ENCODE measurements around the gene GSC2.

The GSC2 gene

DNA sequence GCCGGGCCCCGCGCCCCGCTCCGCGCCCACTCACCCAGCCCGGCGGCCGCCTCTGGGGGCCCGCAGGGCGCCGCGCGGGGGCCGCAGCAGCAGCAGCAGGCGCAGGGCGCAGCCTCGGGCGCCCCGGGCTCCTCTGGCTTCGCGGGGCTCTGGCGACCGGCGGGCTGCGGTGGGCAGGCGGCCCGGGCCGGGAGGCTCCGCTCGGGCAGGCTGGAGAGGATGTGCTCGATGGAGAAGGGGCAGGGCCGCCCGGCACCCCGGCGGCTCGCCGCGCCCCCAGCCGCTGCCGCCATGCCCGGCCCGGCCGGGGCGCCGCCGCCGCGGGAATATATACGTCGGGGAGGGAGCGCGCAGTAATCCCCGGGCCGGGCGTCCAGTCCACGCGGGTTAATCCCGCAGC lies at the start of gene GSC2:
Gene GSC2, minus strand, starts transcription at position 302 of the 400 bp plus-strand sequence. Its CDS starts 9 bp downstream, at position 293.
- in situ Hi-C loops (cut with MboI; ENCODE audit: low sequenced_read_pairs) = no loop called here

DNA sequence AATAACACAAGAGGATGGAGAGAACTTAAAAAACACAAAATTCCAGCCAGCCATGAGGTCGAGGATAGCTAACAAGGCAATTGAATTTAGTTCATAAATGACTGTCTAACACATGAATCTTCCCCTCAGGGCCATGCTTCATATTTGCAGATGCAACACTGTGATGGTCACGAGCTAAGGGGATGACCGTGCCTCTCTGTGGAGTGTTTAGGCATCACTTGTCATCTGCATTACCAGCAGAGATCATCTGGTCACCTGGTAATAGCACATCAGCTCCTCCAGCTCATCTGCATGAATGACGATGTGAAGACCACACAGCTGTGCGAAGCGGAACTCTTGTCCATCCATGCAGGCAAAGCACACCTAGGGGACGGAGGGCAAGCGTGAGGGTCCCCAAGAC lies 49.4 kb upstream of the GSC2 start:
- in situ Hi-C loops (cut with MboI; ENCODE audit: low sequenced_read_pairs) = no loop called here

DNA sequence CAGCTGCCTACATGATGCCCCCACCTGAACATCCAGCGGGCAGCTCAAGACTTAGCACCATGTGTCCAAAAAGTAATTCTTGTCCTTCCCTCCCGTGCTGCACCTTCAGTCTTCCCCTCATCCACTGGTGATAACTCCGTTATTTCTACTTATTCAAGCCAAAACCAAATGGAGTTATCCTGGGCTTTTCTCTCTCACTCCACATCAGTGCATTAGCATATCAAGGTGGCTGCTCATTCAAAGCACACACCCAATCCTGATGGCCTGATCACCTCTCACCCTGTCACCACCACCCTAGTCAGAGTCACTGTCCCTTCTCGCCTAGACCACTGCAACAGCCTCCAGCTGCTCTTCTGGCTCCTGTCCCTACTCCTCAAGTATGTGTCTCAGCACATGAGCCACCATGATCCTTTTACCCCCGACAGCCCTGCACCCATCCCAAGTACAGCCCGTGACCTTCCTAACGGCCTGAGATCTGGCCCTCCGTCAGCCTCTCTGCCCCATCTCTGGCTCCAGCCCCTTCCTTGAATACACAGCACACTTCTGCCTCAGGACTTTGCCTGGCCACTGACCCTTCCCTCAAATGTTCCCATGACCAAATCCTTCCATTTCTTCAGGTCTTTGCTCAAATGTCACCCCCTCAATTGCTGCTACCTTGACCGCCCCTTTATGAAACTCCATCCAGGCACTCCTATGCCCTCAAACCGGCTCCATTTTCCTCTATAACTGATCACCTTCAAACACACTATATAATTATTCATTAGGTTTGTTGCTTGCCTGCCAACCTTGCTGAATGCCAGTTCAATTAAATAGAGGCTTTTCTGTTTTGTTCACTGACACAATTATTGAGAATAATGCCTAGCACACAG lies 48.1 kb upstream of the GSC2 start:
- in situ Hi-C loops (cut with MboI; ENCODE audit: low sequenced_read_pairs) = no loop called here

- in situ Hi-C loops (cut with MboI; ENCODE audit: low sequenced_read_pairs) = no loop called here
These were observed 46.9 kb upstream of the GSC2 start for GRCh38 chr22:19196841-19197612.

DNA sequence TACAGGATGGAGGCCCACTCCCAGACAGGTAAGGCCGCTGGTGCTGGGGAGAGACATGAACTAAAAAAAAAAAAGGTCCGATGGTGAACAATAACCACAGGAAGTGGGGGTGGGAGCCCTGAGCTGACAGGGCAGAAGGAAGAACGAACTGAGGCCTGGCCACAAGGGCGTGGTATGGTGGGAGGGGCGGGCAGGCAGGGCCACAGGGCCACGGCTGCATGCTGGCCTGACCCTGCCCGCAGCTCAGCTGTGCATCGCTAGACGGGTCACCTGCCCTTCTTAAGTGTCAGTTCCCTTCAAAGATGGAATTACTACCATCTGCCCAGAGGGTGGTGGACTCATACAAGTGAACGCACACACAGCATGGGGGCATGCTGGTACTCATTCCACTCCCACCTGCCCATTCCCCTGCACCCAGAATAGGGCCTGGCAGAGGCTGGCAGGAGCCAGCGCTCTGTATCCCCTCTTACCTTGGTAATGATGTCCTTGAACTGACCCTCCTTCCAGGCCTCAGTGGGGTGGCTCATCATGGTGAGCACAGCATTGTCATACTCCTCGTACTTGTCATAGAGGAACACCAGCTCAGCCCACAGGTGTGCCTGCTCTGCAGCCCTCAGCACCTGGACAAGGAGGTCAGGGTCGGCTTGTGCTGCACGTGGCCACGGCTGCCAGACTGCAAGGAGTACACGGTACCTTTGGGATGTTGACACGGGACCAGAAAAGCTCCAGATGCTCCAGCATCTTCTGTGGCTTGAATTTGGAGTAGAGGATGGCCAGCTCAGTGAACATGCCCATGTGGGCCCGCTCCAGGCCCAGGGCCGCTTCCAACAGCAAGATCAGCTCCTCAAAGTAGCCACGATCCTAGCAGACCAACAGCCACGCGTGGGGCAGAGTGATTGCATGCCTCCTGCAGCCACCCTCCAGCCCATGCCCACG lies 46.0 kb upstream of the GSC2 start:
- in situ Hi-C loops (cut with MboI; ENCODE audit: low sequenced_read_pairs) = no loop called here

DNA sequence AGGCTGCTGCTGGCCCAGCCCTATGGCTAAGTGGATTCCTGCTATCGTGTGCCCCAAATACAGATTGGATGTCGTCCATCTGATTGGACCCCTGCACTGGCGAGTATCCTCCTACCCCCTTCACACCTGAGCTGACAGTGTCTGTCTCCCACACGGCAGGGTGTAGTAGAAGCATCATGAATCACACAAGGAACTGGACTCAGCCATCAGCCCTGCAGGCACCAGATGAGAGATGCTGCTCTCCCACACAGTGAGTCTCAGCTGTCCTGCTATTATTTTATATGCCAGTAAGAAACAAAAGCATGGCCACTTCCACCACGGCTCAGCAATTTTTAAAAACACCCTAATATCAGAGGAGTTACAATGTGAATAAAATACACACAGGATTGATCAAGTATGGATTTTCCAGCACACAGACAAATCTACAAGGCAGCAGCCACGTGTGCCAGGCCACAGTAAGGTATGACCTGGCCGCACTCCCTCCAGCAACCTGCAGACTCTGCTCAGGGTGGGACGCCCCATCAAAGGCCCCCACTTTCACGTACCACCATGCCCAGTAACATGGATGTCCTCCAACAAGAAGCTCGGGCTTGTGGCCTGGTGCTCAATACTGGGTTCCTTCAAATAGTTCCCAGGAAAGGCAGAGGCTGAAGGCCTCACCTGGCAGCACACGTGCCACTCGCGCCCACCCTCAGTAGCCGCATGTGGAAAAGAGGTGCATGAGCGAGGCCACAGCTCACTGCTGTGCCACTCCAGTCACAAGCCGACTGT lies 44.9 kb upstream of the GSC2 start:
- in situ Hi-C loops (cut with MboI; ENCODE audit: low sequenced_read_pairs) = no loop called here

GRCh38 chr22:19193879-19194278 lies 43.8 kb upstream of the GSC2 start:
- in situ Hi-C loops (cut with MboI; ENCODE audit: low sequenced_read_pairs) = no loop called here

DNA sequence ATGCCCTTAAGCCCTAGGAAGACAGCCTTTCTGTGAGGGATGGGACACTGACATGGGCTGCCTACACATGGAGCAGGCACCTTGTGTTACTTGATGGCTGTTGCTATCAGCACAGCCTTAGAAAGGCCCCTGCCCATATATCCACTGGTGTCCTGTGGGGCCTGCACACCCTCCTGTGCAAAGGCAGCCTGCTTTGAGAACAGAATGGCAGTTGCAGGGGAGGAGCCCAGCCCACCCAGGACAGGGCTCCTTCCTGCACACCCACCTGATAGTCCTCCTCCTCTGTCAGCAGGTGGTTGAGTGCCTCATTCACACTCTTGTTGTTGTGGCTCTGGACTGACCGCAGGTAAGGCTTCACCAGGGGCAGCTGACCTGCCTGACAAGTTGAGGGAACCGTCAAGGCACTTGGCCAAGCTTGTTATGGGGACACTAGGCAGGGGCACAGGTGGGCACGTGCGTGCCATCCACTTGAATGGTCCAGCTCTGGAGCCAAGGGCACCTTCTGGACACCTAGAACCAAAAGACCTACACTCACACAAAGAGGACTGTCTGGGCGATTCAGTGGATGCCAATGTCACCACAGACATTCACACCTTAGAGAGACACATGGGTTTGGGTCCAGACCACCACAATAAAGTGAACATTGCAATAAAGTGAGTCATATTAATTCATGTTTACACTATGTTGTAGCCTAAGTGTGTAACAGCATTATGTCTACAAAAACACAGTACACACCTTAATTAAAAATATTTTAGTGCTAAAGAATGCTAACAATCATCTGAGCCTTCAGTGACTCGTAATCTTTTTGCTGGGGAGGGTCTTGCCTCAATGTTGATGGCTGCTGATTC lies 37.8 kb upstream of the GSC2 start:
- in situ Hi-C loops (cut with MboI; ENCODE audit: low sequenced_read_pairs) = no loop called here

- in situ Hi-C loops (cut with MboI; ENCODE audit: low sequenced_read_pairs) = no loop called here
These were observed 34.3 kb upstream of the GSC2 start for GRCh38 chr22:19184276-19184997.

GRCh38 chr22:19183216-19183615 lies 33.1 kb upstream of the GSC2 start:
- in situ Hi-C loops (cut with MboI; ENCODE audit: low sequenced_read_pairs) = no loop called here

DNA sequence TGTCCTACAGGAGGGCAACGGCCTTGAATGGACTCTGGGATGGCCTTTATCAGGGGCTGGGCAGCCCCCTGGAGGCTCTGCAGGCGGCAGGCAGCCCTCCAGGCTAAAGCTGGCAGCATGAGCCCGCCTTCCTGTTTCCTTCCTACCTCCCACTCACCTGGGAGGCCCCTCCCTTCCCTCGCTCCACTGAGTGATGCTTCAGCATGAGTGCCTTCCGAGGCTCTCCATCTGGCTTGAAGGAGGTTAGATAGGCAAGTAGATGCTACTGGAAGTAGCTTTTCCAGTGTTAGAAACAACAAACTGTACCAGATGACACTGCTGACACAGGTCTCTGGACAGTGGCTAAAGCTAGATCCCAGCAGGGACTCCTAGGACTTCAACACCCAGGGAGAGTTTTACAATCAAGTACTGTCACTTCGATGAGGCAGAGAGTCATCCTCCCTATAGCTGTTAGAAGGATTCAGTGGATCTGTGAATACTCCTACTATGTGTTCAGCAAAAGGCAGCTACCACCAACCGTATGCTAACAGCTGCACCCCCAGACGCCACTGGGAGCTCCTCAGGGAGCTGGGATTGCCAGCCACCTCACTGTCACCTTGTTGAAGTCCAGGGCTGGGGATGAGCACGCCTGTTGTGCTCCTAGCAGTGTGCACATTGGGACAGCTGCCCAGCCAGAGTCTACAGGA lies 32.5 kb upstream of the GSC2 start:
- in situ Hi-C loops (cut with MboI; ENCODE audit: low sequenced_read_pairs) = no loop called here

- in situ Hi-C loops (cut with MboI; ENCODE audit: low sequenced_read_pairs) = no loop called here
These were observed 31.8 kb upstream of the GSC2 start for GRCh38 chr22:19181786-19182471.

DNA sequence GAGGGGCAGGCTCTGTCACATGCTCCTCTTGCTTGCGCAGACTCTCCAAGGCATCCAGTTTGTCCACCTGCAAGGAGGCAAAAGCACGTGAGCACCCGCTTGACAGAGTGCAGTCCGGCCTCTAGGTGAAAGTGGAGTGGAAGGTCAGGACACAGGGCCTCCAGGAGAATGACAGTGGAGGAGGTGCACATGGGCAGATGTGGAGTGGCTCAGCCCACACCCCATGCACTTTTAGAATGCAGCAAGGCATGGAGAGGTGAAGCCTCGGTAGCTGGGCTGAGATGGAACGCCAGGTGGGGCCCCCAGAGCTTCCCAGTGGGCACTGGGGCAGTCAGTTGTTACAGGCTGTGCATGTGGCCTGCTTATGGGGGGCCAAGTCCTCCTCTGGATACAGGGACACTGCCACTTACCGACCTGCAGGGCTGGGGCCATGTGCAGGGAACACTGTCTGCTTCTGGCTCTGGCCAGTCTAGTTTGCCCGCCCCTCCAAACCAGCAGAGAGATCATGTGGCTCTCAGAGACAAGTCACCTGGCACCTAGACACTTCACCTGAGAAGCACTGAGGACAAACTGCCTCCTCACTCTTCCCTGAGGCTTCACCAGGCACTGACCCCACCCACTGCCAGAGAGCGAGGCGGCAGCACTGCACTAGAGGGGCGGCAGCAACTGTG lies 30.8 kb upstream of the GSC2 start:
- in situ Hi-C loops (cut with MboI; ENCODE audit: low sequenced_read_pairs) = no loop called here

DNA sequence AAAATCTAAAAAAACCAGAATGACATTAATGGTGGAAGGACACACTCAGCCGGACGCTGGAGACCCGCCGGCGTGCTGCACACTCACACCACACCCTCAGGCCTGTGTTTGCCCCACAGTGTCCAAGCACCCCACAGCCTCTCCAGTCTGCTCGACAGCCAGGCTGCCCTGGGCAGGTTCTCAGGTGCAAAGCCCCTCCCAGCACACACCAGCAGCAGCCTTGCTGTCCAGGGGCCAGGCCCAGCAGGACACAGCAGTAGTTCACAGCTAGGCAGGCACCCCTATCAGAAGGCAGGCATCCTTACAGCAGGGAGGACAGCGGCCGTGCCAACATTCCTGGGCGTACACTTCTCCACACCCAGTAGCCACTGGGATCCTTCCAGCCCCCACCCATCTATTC lies 30.1 kb upstream of the GSC2 start:
- in situ Hi-C loops (cut with MboI; ENCODE audit: low sequenced_read_pairs) = no loop called here

DNA sequence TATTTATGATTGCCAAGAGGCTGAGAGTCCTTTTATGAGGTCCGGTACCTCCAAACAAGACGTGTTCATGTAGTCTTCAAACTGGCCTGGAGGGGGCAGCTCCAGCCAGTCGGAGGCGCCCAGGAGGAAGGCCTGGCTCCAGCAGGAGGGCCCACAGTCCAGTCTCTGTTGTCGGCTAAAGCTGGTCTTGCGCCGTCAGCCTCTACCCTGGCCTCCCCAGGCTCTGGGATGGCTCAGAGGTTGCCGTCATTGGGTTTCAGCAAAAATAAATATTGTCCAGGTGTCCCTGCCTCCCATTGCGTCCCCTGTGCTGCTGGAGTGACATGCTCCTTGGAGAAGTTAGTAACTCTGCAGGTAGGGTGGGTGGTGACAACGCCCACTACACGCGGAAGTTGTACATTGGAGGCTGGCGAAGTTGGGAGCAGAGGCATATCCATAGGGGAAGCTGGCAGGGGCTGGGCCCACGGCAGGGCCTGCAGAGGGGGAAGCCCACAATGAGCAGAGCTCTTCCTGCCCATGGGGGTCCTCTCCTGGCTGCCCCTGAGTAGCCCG lies 29.5 kb upstream of the GSC2 start:
- in situ Hi-C loops (cut with MboI; ENCODE audit: low sequenced_read_pairs) = no loop called here

- in situ Hi-C loops (cut with MboI; ENCODE audit: low sequenced_read_pairs) = no loop called here
These were observed 28.8 kb upstream of the GSC2 start, which contains the start of gene SLC25A1 for GRCh38 chr22:19178657-19179496. Gene SLC25A1 (minus strand): TSS chr22:19178736. CDS start chr22:19178673, 63 bp downstream.

All from HL-60/S4 treated with phorbol 12-myristate 13-acetate at 8.2 ng/mL for 4 days and 3 days (cell line).